NCI-H526 treated with DMSO at 0.1 percent for 48 hours (cell line): ENCODE results near the gene FAM180B.
A peak's percentile ranks its signal among the peaks of the same experiment; 100 is the strongest.
"Not testable (repeated sequence)": the region's sequence is repeated elsewhere in the genome, so short reads cannot be mapped to it uniquely, and the experiment has no call there.

ENCODE experiments used
- DNase-seq: peaks from one replicate; lab custom pipeline; 2025; lab: John Stamatoyannopoulos, UW

The FAM180B gene

DNA sequence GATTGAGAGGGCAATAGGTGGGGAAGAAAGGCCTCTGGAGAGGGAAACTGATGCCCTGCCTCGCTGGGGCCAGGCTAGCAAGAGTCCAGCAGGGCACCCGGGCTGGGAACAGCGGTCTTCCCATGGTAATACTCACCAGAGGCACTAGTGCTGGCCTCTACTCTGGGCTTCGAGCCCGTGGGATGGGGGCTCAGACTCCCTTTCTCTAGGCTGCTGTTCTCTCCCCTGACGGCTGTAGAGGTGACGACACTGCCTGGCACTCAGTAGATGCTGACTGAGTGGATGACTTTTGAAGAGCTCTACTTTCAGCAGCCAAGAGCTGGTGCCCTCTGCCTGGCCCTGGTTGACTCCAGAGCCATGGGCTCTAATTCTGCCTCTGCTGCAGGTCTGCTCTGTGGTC lies 8.6 kb downstream of the FAM180B start:
- no peak for DNase-seq

- DNase-seq: no peak
These were observed 9.5 kb downstream of the FAM180B start for GRCh38 chr11:47595967-47596366.

DNA sequence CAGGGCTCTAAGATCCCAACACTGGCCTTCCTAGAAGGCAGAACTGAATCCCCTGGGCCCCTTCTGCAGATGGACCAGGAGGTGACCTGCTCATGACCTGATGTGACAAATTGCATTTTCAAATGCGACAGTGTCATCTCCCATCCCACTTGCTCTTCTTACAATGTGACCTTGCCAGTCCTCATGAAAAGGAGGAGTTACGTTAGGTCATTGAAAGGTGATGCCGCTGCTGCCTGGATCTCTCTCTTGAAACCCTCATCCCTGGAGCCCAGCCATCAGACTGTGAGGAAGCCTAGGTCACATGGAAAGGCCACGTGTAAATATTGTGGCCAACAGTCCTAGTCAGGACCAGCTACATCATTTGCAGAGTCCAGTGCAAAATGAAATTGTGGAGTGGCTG lies 13.4 kb downstream of the FAM180B start:
- no peak for DNase-seq

- DNase-seq: no peak
These were observed 16.8 kb downstream of the FAM180B start for GRCh38 chr11:47603295-47603694.

- DNase-seq: no peak
These were observed 19.4 kb downstream of the FAM180B start for GRCh38 chr11:47605921-47606320.

DNA sequence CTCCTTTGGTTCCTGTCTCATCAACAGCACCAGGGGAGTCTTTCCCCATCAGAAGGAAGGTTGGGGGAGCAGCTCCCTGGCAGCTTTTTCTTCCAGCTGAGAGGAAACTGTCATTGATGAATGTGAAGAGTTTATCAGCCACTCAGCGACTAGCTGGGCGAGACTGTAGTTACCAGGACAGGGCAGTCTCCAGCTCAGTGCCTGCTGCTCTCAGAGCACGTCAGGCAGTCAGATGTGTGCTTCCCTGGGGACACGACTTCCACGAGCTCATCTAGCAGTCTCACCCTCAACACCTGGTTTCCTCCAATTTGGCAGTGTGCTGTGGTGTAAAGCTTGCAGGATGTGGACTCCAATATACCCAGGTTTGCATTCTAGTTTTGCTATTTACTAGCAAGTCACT lies 20.3 kb downstream of the FAM180B start:
- no peak for DNase-seq

GRCh38 chr11:47607380-47607779 lies 20.9 kb downstream of the FAM180B start:
- DNase-seq: no peak

DNA sequence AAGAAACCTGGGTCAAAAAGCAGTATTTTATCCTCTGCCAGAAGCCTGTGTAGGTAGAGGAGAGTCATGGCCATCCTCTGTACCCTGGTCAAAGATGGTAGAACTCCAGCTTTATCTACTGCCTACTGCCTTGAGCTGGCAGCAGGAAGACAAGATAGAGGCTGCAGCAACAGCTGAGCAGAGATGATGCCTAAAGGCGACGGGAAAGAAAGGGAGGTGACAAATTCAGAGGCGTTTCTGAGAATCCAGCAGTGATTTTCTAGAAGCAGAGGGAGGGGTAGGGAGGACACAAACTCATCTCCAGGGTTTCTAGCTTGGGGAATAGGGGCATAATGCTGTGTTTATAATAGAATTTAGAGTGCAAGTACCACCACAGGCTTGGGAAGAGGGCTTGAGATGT lies 23.2 kb downstream of the FAM180B start:
- no peak for DNase-seq

GRCh38 chr11:47611348-47611794 lies 24.9 kb downstream of the FAM180B start:
- no peak for DNase-seq

DNA sequence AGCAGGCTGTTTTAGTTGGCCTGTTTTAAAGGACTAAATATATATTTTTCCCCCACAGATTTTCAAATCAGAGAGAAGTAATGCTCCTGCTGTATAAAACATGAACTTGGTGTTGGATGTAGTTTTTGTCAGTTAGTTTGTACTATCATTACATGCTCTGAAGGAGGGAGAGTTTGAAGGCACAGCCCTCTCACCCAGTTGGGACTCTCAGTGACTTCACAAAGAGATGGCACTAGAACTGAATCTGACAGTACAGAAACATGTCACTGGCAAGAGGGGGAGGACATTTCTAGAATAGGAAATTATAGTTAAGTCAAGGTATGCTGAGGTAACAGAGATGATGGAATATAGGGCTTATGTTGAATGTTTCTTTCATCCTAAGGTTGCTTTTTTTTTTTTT lies 28.8 kb downstream of the FAM180B start:
- no peak for DNase-seq

DNA sequence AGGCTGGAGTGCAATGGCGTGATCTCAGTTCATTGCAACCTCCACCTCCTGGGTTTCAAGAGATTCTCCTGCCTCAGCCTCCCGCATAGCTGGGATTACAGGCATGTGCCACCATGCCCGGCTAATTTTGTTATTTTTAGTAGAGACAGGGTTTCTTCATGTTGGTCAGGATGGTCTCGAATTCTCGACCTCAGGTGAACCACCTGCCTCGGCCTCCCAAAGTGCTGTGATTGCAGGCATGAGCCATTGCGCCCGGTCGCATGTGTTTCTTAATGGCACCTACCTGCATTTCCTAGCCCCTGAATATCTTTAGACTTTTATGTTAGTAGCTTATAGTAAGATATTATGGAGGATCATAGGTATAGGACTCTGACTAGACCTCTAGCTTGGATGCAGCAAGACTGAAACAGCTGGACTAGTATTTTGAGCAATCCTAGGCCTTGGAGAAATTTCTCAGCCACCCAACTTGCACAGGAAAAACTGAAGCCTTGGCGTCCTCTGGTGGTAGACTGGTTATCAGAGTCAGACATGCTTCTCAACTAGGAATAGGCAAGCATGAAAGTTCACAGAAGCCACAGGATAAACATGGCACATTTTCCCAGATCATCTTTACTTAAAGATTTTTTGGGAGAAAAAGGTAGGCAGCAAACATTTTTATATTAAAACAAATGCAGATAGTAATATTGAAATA lies 30.4 kb downstream of the FAM180B start:
- DNase-seq: peak; percentile 26

DNA sequence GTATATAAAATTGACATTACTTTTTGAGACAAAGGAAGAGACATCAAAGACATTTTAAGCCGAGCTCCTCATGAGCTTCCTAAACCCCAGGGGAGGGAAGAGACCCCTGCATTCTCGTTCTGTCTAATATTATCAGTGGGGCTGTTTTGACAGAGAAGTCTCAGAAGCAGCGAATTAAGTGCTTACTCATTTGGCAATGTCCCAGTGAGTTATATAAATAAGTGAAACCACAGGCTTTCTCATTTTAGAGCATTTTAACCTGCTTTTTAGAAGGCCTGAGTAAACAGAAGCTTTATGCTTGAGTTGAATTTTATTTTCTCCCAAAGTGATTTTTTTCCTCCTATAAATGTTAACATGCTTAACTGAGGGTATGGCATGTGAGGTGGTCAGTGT lies 30.9 kb downstream of the FAM180B start:
- no peak for DNase-seq

DNA sequence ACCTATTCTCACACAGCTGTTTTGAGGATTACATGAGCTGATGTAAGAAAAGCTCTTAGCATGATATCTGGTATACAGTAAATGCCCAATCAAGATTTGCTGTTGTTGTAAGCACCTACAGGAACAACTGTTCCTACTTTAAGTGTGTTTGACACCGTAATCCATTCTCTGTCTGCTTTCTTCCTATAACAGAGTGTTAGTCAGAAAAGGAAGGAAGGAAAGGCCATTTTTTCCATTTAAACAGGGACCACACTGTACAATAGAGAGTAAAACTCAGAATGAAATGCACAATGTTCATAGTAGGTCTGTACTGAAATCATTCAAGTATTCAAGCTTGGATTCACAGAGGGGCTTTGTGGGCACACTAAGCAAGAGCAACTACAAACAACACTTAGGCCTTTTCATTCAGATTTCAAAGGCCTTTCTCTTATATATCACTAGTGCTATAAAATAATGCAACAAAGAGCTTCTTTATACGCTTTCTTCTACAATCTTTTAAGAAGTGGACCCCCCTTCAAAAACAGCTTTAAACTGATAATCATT lies 34.4 kb downstream of the FAM180B start:
- no peak for DNase-seq

DNA sequence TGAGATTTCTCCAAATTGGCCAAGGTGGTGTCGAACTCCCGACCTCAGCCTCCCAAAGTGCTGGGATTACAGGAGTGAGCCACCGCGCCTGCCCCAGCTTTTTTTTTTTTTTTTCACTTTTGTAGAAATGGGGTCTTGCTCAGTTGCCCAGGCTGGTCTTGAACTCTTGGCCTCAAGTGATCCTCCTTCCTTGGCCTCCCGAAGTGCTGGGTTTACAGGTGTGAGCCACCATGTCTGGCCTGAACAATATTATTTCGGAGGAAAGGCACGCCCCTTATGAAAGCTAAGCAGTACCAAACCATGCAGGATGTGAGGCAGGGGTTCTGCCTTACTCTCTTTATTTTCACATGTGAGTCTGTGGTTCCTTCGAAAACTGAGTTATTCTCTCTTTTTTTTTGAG lies 39.8 kb downstream of the FAM180B start:
- no peak for DNase-seq

GRCh38 chr11:47628026-47628425 lies 41.5 kb downstream of the FAM180B start:
- DNase-seq: no peak

DNA sequence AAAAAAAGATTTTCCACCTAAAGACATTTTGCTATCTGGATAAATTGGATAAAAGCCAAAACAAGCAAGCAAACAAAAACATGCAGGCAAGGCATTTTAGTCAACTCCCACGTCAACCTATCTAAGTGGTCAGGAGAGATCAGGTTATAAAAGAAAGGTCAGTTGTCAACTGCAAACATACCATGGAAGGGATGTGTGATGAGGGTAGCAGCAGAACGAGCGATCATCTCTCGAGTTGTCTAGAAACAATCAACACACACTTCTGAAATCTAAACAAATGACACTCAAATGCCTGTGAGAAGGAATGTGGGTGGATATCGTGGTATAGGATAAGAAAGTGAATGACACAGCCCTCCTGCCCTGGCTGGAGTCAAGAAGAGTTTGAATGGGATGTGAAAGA lies 45.0 kb downstream of the FAM180B start:
- DNase-seq: no peak

DNA sequence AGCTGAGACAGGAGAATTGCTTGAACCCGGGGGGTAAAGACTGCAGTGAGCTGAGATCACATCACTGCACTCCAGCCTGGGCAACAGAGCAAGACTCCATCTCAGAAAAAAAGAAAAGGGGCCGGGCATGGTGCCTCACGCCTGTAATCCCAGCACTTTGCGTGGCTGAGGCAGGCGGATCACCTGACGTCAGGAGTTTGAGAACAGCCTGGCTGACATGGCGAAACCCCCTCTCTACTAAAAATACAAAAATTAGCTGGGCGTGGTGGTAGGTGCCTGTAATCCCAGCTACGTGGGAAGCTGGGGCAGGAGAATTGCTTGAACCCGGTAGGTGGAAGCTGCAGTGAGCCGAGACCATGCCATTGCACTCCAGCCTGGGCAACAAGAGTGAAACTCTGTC lies 49.9 kb downstream of the FAM180B start:
- DNase-seq: not testable (repeated sequence)
